Ovary (tissue), 9 donors: ENCODE measurements around the gene MNAT1. TPM values are rescaled to one million over a fixed set of nuclear protein-coding genes. Genes with fewer than 3 reads are reported as not detected.

Source experiments
- DNase-seq, 5 donors: peaks; one replicate each; pipeline ENCODE4 v3.0.0-alpha.2; 2019 to 2020
- H3K27ac ChIP-seq, 2 donors: fragments of 200-600 bp; one replicate each; pipeline versions ENCODE4 v1.5.1 to v1.8.0; 2019 to 2022
- H3K27me3 ChIP-seq: fragments of 200-600 bp; one replicate; pipeline ENCODE4 v1.8.0; 2022
- H3K36me3 ChIP-seq: fragments of 200-600 bp; sonication (generic); one replicate; pipeline ENCODE4 v1.5.1; 2019
- H3K4me1 ChIP-seq: one replicate; pipeline ENCODE4 v1.8.1; 2013; ENCODE audit warnings: mild to moderate bottlenecking, moderate library complexity; ENCODE audit not compliant: insufficient read depth
- H3K4me3 ChIP-seq: fragments of 200-600 bp; sonication (generic); one replicate; pipeline ENCODE4 v1.5.1; 2017
- H3K9me3 ChIP-seq, 2 donors: fragments of 200-600 bp in 1 of 2; sonication (generic) in 1 of 2; one replicate each; pipeline versions ENCODE4 v1.5.1 to v1.8.1; 2013 to 2019; ENCODE audit warnings: mild to moderate bottlenecking in 1 of 2, moderate library complexity in 1 of 2
- EP300 ChIP-seq: sonication (generic); formaldehyde crosslinking; IDR thresholded peaks from one replicate; pipeline ENCODE4 v1.6.1; 2017; ENCODE audit warnings: antibody characterized with exemption
- POLR2A ChIP-seq: fragments of 450-650 bp; IDR thresholded peaks from one replicate; pipeline ENCODE4 v1.6.1; 2017; ENCODE audit warnings: antibody characterized with exemption, mild to moderate bottlenecking, moderate library complexity
- WGBS, 3 donors: extraction: QIAGEN DNeasy Blood & Tissue Kit in 1 of 3; methylation state at CpG; one replicate each; pipeline versions ENCODE4 v1.1.5 to v1.1.7; 2013 to 2017; 5-methylcytosine and 5-hydroxymethylcytosine counted together
- intact Hi-C, 4 donors: fragments of 100-400 bp; cut with DNase I; formaldehyde crosslinking; loops; one replicate each; pipeline versions ENCODE4 v1.11.0 to v1.15.1; 2022 to 2023
- polyA plus RNA-seq, 2 donors: library from polyadenylated mRNA; stranded (reverse); fragments of 200-250 nt in 1 of 2; fragments of 350-450 nt in 1 of 2; fragmentation: Illumina TruSeq in 1 of 2; extraction: RNeasy Lipid Tissue Mini Kit (QIAGEN cat#74804) in 1 of 2; gene quantifications; one replicate each; pipeline ENCODE4 v1.2.3, GENCODE V29; 2013 to 2014
- total RNA-seq, 7 donors: library from RNA; depleted of rRNA in 2 of 7; stranded (reverse); fragments of >200 nt in 2 of 7; fragmentation: NEBNext Ultra II Directional in 3 of 7; extraction: Animal tissue kit (Norgen Biotek cat#: 25700) in 3 of 7; gene quantifications; one replicate each; pipeline versions ENCODE4 v1.1.0 to v1.2.4, GENCODE V29; 2016 to 2023
- TF ChIP-seq, protein P1 (sequence below), 3 donors: fragments of 450-650 bp in 2 of 3; fragments of 200-600 bp in 1 of 3; IDR thresholded peaks; one replicate each; pipeline versions ENCODE4 v1.5.1 to v1.8.0; 2016 to 2022; ENCODE audit warnings: antibody characterized with exemption in 3 of 3, mild to moderate bottlenecking in 1 of 3
- donor health status: DM: no; HTN: no; CAD: no; lungs with moderate emphysema.
- donor health status: DM: no; HTN: no; CAD: no.
- donor health status: Bipolar disorder and iron deficiency.
- donor health status: DM: yes; HTN: yes; CAD: no.
- donor health status: DM: no; HTN: no; CAD: no.
- donor health status: DM: yes; HTN: yes; CAD: no.

The MNAT1 gene
- total and polyA plus RNA-seq, 9 donors, result 23.0 to 59.4 (median 32.8) TPM

DNA sequence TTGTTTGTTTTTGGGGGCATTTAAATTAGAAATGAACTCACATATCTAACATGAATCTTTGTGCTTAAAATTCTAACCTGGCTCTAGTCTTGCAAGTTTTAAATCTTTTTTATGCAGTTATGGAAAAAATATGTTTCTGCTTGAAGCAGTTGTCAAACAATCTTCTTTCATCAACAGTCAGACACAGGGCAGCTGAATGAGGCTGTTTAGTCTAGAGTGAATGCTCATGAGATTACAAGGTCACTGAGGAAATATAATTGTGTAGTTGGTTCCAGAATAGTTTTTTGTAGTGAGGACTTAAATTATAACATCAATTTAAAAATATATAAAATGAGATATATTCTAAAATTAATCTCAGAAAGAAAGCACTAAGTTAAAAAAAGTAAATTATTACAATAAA lies 169.8 kb downstream of the MNAT1 start:
- no peak for DNase-seq
- intact Hi-C loops, result no loop called here
- Histone ChIP-seq H3K4me1 (no peaks in the 10 kb centered on the region), H3K27me3 (no peaks in the 10 kb centered on the region), H3K4me3 (no peak overlapping the region), H3K36me3 (no peaks in the 10 kb centered on the region), H3K9me3 (no peaks in the 10 kb centered on the region), H3K27ac (no peak overlapping the region)
- TF ChIP-seq EP300, result no peak
- no peak for TF ChIP-seq POLR2A

- no peaks in the 10 kb centered on the region for H3K4me1 ChIP-seq
- DNase-seq, result no peak
- TF ChIP-seq POLR2A, result no peak
- no peak for TF ChIP-seq EP300
- TF ChIP-seq, protein P1, sequence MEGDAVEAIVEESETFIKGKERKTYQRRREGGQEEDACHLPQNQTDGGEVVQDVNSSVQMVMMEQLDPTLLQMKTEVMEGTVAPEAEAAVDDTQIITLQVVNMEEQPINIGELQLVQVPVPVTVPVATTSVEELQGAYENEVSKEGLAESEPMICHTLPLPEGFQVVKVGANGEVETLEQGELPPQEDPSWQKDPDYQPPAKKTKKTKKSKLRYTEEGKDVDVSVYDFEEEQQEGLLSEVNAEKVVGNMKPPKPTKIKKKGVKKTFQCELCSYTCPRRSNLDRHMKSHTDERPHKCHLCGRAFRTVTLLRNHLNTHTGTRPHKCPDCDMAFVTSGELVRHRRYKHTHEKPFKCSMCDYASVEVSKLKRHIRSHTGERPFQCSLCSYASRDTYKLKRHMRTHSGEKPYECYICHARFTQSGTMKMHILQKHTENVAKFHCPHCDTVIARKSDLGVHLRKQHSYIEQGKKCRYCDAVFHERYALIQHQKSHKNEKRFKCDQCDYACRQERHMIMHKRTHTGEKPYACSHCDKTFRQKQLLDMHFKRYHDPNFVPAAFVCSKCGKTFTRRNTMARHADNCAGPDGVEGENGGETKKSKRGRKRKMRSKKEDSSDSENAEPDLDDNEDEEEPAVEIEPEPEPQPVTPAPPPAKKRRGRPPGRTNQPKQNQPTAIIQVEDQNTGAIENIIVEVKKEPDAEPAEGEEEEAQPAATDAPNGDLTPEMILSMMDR (IDR thresholded peaks at IDR 0.05), result no peak
- no peaks in the 10 kb centered on the region for H3K36me3 ChIP-seq
- intact Hi-C loops, result no loop called here
- no peak overlapping the region for H3K27ac ChIP-seq
- H3K27me3 ChIP-seq, result no peaks in the 10 kb centered on the region
- no peaks in the 10 kb centered on the region for H3K9me3 ChIP-seq
- no peak overlapping the region for H3K4me3 ChIP-seq
These were observed 171.4 kb downstream of the MNAT1 start for GRCh38 chr14:60905923-60906322.

- WGBS, 3 donors, result 62 to 79% (median 73%) methylated on average over 3 of the region's 3 CpGs
- no peak overlapping the region for H3K27ac ChIP-seq
- H3K4me1 ChIP-seq, result no peaks in the 10 kb centered on the region
- H3K4me3 ChIP-seq, result no peak overlapping the region
- H3K36me3 ChIP-seq, result no peaks in the 10 kb centered on the region
- TF ChIP-seq, protein P1 (IDR thresholded peaks at IDR 0.05), result no peak
- TF ChIP-seq POLR2A (no peak), EP300 (no peak)
- DNase-seq, result no peak
- no peaks in the 10 kb centered on the region for H3K27me3 ChIP-seq
- H3K9me3 ChIP-seq, result no peaks in the 10 kb centered on the region
- intact Hi-C loops, result no loop called here
These were observed 181.2 kb downstream of the MNAT1 start for GRCh38 chr14:60915781-60916180.

- Histone ChIP-seq H3K4me3 (no peak overlapping the region), H3K9me3 (no peaks in the 10 kb centered on the region), H3K36me3 (no peaks in the 10 kb centered on the region), H3K4me1 (no peaks in the 10 kb centered on the region), H3K27ac (no peak overlapping the region), H3K27me3 (no peaks in the 10 kb centered on the region)
- no peak for DNase-seq
- intact Hi-C loops, result no loop called here
- WGBS, 3 donors, result 93 to 97% (median 93%) methylated on average over 2 of the region's 2 CpGs
- TF ChIP-seq EP300 (no peak), POLR2A (no peak)
- TF ChIP-seq, protein P1 (IDR thresholded peaks at IDR 0.05), result no peak
These were observed 187.5 kb downstream of the MNAT1 start for GRCh38 chr14:60922050-60922449.

DNA sequence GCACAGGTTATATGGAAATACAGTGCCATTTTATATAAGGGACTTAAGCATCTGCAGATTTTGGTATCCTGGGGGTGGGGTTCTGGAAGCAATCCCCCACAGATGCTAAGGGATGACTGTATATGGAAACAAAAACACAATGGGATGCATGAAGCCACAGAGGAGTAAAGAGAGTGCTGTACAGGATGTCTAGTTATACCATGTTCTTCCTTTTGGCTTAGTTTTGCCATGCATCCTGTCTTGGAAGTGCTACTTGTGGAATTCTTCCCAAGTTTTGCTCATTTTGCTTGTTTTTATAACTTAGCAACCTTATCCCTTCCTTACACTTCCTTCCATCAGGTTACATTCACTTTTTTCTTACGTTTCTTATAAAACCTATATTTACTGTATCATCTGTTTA lies 190.7 kb downstream of the MNAT1 start:
- TF ChIP-seq EP300, result no peak
- TF ChIP-seq, protein P1 (IDR thresholded peaks at IDR 0.05), result no peak
- H3K36me3 ChIP-seq, result no peaks in the 10 kb centered on the region
- intact Hi-C loops, result no loop called here
- H3K27me3 ChIP-seq, result no peaks in the 10 kb centered on the region
- no peaks in the 10 kb centered on the region for H3K4me1 ChIP-seq
- no peak for DNase-seq
- H3K27ac ChIP-seq, result no peak overlapping the region
- 41 to 44% (median 44%) methylated on average over 1 of the region's 1 CpG for WGBS, 3 donors
- H3K4me3 ChIP-seq, result no peak overlapping the region
- H3K9me3 ChIP-seq, result no peaks in the 10 kb centered on the region
